Mesothelial cell of epicardium (in vitro differentiated cells): ENCODE measurements around the gene PPBP. TPM values are rescaled to one million over a fixed set of nuclear protein-coding genes. Genes with fewer than 3 reads are reported as not detected.

Experiments used
- DNase-seq, 2 experiments: peaks; one replicate each; pipeline ENCODE4 v3.0.0; 2021; ENCODE audit warnings: low spot score in 2 of 2; ENCODE audit not compliant: unreplicated experiment in 2 of 2
- H3K27ac Mint-ChIP-seq: 2 replicates; pipeline ENCODE4 v1.8.0; 2021; ENCODE audit warnings: mixed read lengths
- H3K27me3 Mint-ChIP-seq: 2 replicates; pipeline ENCODE4 v1.8.0; 2021; ENCODE audit warnings: low read depth, mixed read lengths
- H3K36me3 Mint-ChIP-seq: 2 replicates; pipeline ENCODE4 v1.8.0; 2021; ENCODE audit warnings: mixed read lengths
- H3K4me1 Mint-ChIP-seq: 2 replicates; pipeline ENCODE4 v1.8.0; 2021; ENCODE audit warnings: mixed read lengths
- H3K4me3 Mint-ChIP-seq: 2 replicates; pipeline ENCODE4 v1.8.0; 2021; ENCODE audit warnings: mild to moderate bottlenecking, moderate library complexity, mixed read lengths
- H3K9me3 Mint-ChIP-seq: 2 replicates; pipeline ENCODE4 v1.8.0; 2021; ENCODE audit warnings: mixed read lengths
- total RNA-seq: library from RNA; stranded (reverse); gene quantifications from 3 replicates; pipeline ENCODE4 v1.2.1, GENCODE V29; 2021
- TF ChIP-seq, protein P1 (sequence below): fragments of 200-600 bp; sonication (generic); IDR thresholded peaks from one replicate; pipeline ENCODE4 v1.5.0; 2021; ENCODE audit warnings: antibody characterized with exemption; ENCODE audit not compliant: unreplicated experiment

PPBP gene
- total RNA-seq, 1 donor from 2014 or later, result not detected

DNA sequence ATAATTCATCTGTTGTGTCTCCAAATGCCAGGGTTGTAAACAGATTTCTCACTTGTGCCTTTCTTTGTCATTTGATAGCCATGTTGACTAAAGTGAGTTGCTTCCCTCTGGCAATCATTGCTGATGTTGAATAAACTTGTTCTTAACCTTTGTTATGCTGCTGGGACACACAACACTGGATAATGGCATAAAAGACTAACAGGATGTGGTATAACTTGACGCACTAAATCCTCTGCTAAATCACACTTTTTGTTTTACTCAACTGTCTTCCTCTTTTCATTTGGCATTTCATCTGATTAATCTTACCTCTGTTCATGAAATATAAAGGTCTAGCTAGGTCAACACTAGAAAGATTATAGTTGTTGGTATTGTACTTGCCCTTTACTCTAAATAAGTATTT, 28.1 kb upstream of the PPBP start:
- no peaks in the 10 kb centered on the region for H3K36me3 Mint-ChIP-seq
- peaks cover 9% of the 10 kb centered on the region for H3K27me3 Mint-ChIP-seq

DNA sequence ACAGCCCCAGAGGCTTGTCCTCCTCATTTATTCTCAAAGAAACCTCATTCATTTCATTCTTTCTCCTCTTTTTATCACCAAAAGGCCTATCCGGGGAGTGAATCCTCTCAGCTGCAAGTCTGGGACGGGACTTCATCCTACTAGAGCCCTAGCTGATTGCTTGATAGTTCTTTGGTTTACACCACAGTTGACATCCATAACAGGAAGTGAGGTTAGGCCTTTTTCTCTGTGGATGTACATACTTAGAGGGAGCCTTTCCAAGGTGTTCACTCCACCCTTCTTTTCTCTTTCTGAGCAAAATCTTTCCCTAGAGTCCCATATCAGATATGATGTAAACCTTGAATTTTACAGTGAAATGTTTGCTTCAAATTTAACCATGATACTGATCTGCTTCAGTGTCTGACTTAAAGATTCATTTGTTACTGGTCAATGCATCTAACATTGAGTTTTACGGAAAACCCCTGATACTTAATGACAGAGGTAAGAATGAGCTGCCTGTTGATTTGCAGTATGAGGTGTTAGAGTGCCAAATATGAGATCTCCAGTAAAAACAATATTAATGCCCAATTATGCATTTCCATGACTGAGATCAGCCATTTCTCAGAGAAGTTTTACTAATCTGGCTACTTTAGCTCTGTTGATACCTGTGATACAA, 27.3 kb upstream of the PPBP start:
- Mint-ChIP-seq H3K36me3 (no peaks in the 10 kb centered on the region), H3K4me1 (no peaks in the 10 kb centered on the region), H3K27ac (no peak overlapping the region), H3K27me3 (peaks cover 11% of the 10 kb centered on the region), H3K9me3 (peaks cover 10% of the 10 kb centered on the region), H3K4me3 (no peak overlapping the region)
- no peak for DNase-seq
- TF ChIP-seq, protein P1, sequence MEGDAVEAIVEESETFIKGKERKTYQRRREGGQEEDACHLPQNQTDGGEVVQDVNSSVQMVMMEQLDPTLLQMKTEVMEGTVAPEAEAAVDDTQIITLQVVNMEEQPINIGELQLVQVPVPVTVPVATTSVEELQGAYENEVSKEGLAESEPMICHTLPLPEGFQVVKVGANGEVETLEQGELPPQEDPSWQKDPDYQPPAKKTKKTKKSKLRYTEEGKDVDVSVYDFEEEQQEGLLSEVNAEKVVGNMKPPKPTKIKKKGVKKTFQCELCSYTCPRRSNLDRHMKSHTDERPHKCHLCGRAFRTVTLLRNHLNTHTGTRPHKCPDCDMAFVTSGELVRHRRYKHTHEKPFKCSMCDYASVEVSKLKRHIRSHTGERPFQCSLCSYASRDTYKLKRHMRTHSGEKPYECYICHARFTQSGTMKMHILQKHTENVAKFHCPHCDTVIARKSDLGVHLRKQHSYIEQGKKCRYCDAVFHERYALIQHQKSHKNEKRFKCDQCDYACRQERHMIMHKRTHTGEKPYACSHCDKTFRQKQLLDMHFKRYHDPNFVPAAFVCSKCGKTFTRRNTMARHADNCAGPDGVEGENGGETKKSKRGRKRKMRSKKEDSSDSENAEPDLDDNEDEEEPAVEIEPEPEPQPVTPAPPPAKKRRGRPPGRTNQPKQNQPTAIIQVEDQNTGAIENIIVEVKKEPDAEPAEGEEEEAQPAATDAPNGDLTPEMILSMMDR, result no peak

More for the DNA sequence above, 28.1 kb upstream of the PPBP start:
- TF ChIP-seq, protein P1, result no peak
- no peak for DNase-seq
- no peak overlapping the region for H3K4me3 Mint-ChIP-seq
- no peak overlapping the region for H3K27ac Mint-ChIP-seq
- H3K9me3 Mint-ChIP-seq, result peaks cover 1% of the 10 kb centered on the region
- no peaks in the 10 kb centered on the region for H3K4me1 Mint-ChIP-seq

DNA sequence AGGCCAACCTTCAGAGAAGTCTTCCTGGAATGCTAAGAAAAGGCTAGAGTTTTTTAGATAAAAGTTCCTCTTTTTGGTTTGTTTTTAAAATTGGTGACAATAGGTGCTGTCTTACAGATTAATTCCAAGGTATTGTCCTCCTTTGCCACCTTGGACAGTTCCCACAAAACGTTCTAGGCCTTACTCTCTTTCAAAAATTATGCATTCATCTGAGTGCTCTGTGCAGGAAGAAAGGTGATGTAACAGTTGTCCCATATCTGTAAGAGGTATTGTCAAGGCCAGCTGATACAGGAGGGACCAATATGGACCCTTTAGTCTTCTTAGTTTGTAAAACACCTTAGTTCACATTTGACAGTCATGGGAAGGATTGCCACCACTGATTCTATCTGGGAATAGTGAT, 26.3 kb upstream of the PPBP start:
- Mint-ChIP-seq H3K4me3 (no peak overlapping the region), H3K27ac (no peak overlapping the region), H3K9me3 (peaks cover 10% of the 10 kb centered on the region), H3K36me3 (no peaks in the 10 kb centered on the region), H3K4me1 (no peaks in the 10 kb centered on the region), H3K27me3 (peaks cover 11% of the 10 kb centered on the region)
- TF ChIP-seq, protein P1, result no peak
- DNase-seq, result no peak

DNA sequence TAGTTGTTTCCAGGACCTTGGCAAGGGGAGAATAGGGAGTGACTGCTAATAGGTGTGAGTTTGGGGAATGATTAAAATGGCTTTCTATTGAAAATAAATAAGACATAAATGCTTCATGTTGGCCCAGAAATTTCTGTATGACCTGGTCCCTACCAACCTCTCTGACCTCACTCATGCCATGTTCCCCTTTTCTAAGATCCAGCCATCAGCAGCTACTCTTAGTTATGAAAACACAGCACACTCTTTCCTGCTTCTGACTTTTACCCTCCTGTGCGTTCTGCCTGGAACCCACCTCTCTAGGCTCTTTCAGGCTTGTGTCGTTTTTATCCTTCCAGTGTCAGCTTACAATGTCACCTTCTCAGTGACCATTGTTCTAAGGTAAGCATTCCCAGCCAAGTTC, 25.3 kb upstream of the PPBP start:
- Mint-ChIP-seq H3K36me3 (no peaks in the 10 kb centered on the region), H3K27ac (no peak overlapping the region), H3K4me1 (no peaks in the 10 kb centered on the region), H3K9me3 (peaks cover 10% of the 10 kb centered on the region), H3K4me3 (no peak overlapping the region), H3K27me3 (peaks cover 11% of the 10 kb centered on the region)
- TF ChIP-seq, protein P1, result no peak
- DNase-seq, result no peak

DNA sequence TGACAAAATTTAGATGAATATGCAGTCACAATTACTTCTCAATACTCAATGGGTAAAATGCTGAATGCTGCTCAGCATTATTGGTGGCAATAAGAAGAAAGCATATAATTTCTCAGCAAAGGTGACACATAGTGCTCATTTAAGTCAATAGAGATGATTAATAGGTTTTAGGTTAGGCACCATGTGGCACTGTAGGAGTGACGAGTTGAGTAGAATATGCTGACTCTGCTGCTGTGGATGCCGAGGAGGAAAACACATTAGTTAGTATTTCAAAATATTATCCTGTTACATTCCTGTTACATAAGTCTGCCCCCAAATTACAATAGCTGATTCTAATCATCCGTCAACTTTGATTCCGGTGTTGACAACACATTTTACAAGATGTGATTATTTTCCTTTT, 24.1 kb upstream of the PPBP start:
- H3K27me3 Mint-ChIP-seq, result peaks cover 11% of the 10 kb centered on the region
- H3K36me3 Mint-ChIP-seq, result no peaks in the 10 kb centered on the region
- peaks cover 10% of the 10 kb centered on the region for H3K9me3 Mint-ChIP-seq
- no peak overlapping the region for H3K27ac Mint-ChIP-seq
- H3K4me3 Mint-ChIP-seq, result no peak overlapping the region
- no peak for DNase-seq
- H3K4me1 Mint-ChIP-seq, result no peaks in the 10 kb centered on the region
- TF ChIP-seq, protein P1, result no peak
